Measurements from ENCODE around the gene GXYLT1.

GXYLT1 gene

DNA sequence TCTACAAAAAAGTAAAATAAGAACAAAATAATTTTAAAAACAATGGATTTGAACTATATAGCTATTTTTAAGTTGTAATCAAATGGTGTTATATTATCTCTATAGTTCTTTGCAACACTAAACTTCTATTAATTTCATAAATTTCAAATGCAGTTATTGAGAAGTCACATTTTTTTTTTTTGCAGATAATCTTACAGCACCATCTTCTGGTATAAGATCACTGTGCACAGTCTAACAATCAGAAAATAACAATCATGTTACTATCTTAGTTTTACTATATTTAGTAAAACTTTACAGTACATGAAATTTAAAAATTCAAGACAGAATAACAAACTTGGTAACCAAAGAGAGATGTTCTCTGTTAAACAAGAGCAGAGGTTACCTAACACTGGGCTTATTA, 40.6 kb downstream of the GXYLT1 start:
- DNase-seq (ENCODE audit: low read depth, low spot score), result no peak
- TF ChIP-seq, protein P1, sequence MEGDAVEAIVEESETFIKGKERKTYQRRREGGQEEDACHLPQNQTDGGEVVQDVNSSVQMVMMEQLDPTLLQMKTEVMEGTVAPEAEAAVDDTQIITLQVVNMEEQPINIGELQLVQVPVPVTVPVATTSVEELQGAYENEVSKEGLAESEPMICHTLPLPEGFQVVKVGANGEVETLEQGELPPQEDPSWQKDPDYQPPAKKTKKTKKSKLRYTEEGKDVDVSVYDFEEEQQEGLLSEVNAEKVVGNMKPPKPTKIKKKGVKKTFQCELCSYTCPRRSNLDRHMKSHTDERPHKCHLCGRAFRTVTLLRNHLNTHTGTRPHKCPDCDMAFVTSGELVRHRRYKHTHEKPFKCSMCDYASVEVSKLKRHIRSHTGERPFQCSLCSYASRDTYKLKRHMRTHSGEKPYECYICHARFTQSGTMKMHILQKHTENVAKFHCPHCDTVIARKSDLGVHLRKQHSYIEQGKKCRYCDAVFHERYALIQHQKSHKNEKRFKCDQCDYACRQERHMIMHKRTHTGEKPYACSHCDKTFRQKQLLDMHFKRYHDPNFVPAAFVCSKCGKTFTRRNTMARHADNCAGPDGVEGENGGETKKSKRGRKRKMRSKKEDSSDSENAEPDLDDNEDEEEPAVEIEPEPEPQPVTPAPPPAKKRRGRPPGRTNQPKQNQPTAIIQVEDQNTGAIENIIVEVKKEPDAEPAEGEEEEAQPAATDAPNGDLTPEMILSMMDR (IDR thresholded peaks at IDR 0.05; ENCODE audit: low read depth, low read length), result peak; percentile 43
- in situ Hi-C loops (cut with HindIII; ENCODE audit: low sequenced_read_pairs), result no loop called here
- no peak overlapping the region for H3K4me3 ChIP-seq (ENCODE audit: low read depth, low read length)

DNA sequence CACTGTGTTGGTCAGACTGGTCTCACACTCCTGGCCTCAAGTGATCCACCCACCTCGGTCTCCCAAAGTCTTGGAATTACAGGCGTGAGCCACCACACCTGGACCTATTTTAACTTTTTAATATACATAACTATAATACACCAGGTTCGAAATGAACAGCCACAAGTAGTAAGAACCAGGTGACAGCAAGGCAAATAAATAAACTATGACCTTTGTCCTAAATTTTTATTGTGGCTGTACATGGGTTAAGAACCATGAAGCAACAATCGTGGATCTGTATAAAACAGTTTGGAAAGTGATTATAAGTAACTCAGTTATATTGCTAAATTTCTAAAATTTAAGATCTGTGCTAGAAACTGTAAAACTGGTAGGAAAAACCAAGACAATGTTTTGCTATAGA, 41.5 kb downstream of the GXYLT1 start:
- TF ChIP-seq, protein P1 (IDR thresholded peaks at IDR 0.05; ENCODE audit: low read depth, low read length), result no peak
- in situ Hi-C loops (cut with HindIII; ENCODE audit: low sequenced_read_pairs), result no loop called here
- DNase-seq (ENCODE audit: low read depth, low spot score), result no peak
- H3K4me3 ChIP-seq (ENCODE audit: low read depth, low read length), result no peak overlapping the region

DNA sequence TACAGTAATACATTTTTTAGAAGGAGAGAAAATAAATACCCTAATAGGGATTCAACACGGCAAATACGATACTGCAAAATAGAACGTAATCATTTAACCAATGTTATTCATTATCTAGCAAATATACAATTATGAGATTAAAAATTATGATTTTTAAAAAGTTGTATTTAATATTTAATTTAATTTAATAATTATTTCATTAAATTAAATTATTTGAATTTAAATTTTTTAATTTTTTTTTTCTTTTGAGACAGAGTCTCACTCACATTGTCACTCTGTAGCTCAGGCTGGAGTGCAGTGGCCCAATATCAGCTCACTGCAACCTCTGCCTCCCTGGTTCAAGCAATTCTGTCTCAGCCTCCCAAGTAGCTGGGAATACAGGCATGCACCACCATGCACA, 42.0 kb downstream of the GXYLT1 start:
- TF ChIP-seq, protein P1 (IDR thresholded peaks at IDR 0.05; ENCODE audit: low read depth, low read length), result no peak
- DNase-seq (ENCODE audit: low read depth, low spot score), result no peak
- in situ Hi-C loops (cut with HindIII; ENCODE audit: low sequenced_read_pairs), result no loop called here
- no peak overlapping the region for H3K4me3 ChIP-seq (ENCODE audit: low read depth, low read length)

DNA sequence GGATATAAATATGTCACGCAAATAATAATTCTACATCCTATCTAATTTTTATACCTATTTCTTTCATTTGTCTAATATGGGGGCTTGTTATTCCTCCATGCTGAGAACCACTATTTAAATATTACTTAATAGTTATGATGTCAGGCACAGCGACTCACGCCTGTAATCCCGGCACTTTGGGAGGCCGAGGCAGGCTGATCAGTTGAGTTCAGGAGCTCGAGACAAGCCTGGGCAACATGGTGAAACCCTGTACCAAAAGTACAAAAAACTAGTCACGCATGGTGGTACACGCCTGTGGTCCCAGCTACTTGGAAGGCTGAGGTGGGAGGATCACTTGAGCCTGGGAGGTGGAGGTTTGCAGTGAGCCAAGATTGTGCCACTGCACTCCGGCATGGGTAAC, 45.2 kb downstream of the GXYLT1 start:
- in situ Hi-C loops (cut with HindIII; ENCODE audit: low sequenced_read_pairs), result no loop called here
- TF ChIP-seq, protein P1 (IDR thresholded peaks at IDR 0.05; ENCODE audit: low read depth, low read length), result no peak
- no peak for DNase-seq (ENCODE audit: low read depth, low spot score)
- H3K4me3 ChIP-seq (ENCODE audit: low read depth, low read length), result no peak overlapping the region

DNA sequence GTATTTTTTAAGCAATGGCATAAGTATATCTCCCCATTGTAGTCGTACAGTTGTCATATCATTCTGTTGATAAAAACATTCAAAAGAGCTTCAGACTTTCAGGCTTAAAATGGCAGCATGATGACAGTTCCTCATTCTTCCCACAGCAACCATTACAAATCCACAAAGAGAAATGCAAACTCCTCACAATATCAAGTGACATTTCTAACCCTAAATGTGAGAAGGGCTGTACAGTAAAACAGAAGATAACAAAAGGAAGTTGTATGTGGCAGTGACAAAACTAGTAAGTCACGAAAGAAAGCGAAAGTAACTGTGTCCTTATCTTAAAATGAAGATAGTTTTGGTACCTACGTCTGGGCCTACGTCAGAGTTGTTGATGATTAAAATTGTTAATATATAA, 46.7 kb downstream of the GXYLT1 start:
- in situ Hi-C loops (cut with HindIII; ENCODE audit: low sequenced_read_pairs), result no loop called here
- DNase-seq (ENCODE audit: low read depth, low spot score), result no peak
- no peak overlapping the region for H3K4me3 ChIP-seq (ENCODE audit: low read depth, low read length)
- TF ChIP-seq, protein P1 (IDR thresholded peaks at IDR 0.05; ENCODE audit: low read depth, low read length), result no peak

- in situ Hi-C loops (cut with HindIII; ENCODE audit: low sequenced_read_pairs), result no loop called here
- peak; percentile 69 for DNase-seq (ENCODE audit: low read depth, low spot score)
- no peak overlapping the region for H3K4me3 ChIP-seq (ENCODE audit: low read depth, low read length)
- TF ChIP-seq, protein P1 (IDR thresholded peaks at IDR 0.05; ENCODE audit: low read depth, low read length), result no peak
Observed at GRCh38 chr12:42094277-42094676, 50.4 kb downstream of the GXYLT1 start.

- in situ Hi-C loops (cut with HindIII; ENCODE audit: low sequenced_read_pairs), result no loop called here
- TF ChIP-seq, protein P1 (IDR thresholded peaks at IDR 0.05; ENCODE audit: low read depth, low read length), result no peak
- no peak for DNase-seq (ENCODE audit: low read depth, low spot score)
- H3K4me3 ChIP-seq (ENCODE audit: low read depth, low read length), result no peak overlapping the region
Observed at GRCh38 chr12:42091769-42092168, 52.9 kb downstream of the GXYLT1 start.
